ENCODE measurements around the gene TMEM95.
A peak's percentile ranks its signal among the peaks of the same experiment; 100 is the strongest.
"Not testable (repeated sequence)": the region's sequence is repeated elsewhere in the genome, so short reads cannot be mapped to it uniquely, and the experiment has no call there.

TMEM95 gene

GRCh38 chr17:7323731-7324437 lies 31.1 kb upstream of the TMEM95 start:
- DNase-seq: no peak

- DNase-seq: no peak
Observed at GRCh38 chr17:7324438-7324779, 30.5 kb upstream of the TMEM95 start.

GRCh38 chr17:7325031-7325528 lies 29.9 kb upstream of the TMEM95 start:
- DNase-seq: no peak

- no peak for DNase-seq
Observed at GRCh38 chr17:7326186-7326585, 28.8 kb upstream of the TMEM95 start.

- DNase-seq: no peak
Observed at GRCh38 chr17:7327056-7327455, 27.9 kb upstream of the TMEM95 start.

- DNase-seq: no peak
Observed at GRCh38 chr17:7327501-7327900, 27.5 kb upstream of the TMEM95 start.

- DNase-seq: no peak
Observed at GRCh38 chr17:7328009-7328408, 26.9 kb upstream of the TMEM95 start.

GRCh38 chr17:7328840-7329373 lies 26.0 kb upstream of the TMEM95 start, which contains the start of gene NEURL4:
TSS of gene NEURL4 (minus strand) at chr17:7329335. CDS start at chr17:7329312, 23 bp downstream.
- no peak for DNase-seq

GRCh38 chr17:7329374-7329996 lies 25.5 kb upstream of the TMEM95 start:
- DNase-seq: peak; percentile 97

- peak; percentile 55 for DNase-seq
Observed at GRCh38 chr17:7329997-7330637, 24.8 kb upstream of the TMEM95 start.

- no peak for DNase-seq
Observed at GRCh38 chr17:7330638-7331015, 24.3 kb upstream of the TMEM95 start.

GRCh38 chr17:7332111-7332510 lies 22.8 kb upstream of the TMEM95 start:
- DNase-seq: no peak

GRCh38 chr17:7332600-7333069 lies 22.3 kb upstream of the TMEM95 start:
- DNase-seq: not testable (repeated sequence)

GRCh38 chr17:7334938-7335538 lies 19.9 kb upstream of the TMEM95 start:
- no peak for DNase-seq

GRCh38 chr17:7335765-7336164 lies 19.2 kb upstream of the TMEM95 start:
- DNase-seq: not testable (repeated sequence)

GRCh38 chr17:7336240-7337175 lies 18.4 kb upstream of the TMEM95 start, which contains the start of gene ACAP1:
TSS of gene ACAP1 (plus strand) at chr17:7336529. CDS start at chr17:7336735, 206 bp downstream.
- no peak for DNase-seq

- not testable (repeated sequence) for DNase-seq
Observed at GRCh38 chr17:7337600-7337999, 17.4 kb upstream of the TMEM95 start.

GRCh38 chr17:7340179-7340578 lies 14.8 kb upstream of the TMEM95 start:
- peak; percentile 36 for DNase-seq

- no peak for DNase-seq
Observed at GRCh38 chr17:7341842-7342241, 13.1 kb upstream of the TMEM95 start.

GRCh38 chr17:7343250-7343649 lies 11.7 kb upstream of the TMEM95 start:
- DNase-seq: no peak

- DNase-seq: no peak
Observed at GRCh38 chr17:7346761-7347614, 8.0 kb upstream of the TMEM95 start.
